CD4-positive, CD25-positive, alpha-beta regulatory T cell (primary cell): ENCODE measurements around the gene ZNF536. TPM values are rescaled to one million over a fixed set of nuclear protein-coding genes. Genes with fewer than 3 reads are reported as not detected.

Experiments
- ATAC-seq, 2 donors: fragments of 150-1000 bp; cut with Tn5 transposase; one replicate each; pipeline ENCODE4 v1.10.0; 2021; ENCODE audit warnings: low read depth in 2 of 2, moderate number of reproducible peaks in 2 of 2, moderate library complexity in 1 of 2
- DNase-seq, 3 donors: peaks; one replicate each; pipeline versions ENCODE4 v3.0.0 to v3.0.0-alpha.2; 2012 to 2022; ENCODE audit warnings: mixed read lengths in 1 of 3
- H3K27ac ChIP-seq: one replicate; pipeline ENCODE4 v1.7.0; 2013; ENCODE audit warnings: mild to moderate bottlenecking, low read length; ENCODE audit not compliant: insufficient read depth, poor library complexity, severe bottlenecking
- H3K27me3 ChIP-seq: one replicate; pipeline ENCODE4 v1.7.0; 2013; ENCODE audit warnings: low read length; ENCODE audit not compliant: control insufficient read depth, insufficient read depth
- H3K36me3 ChIP-seq: one replicate; pipeline ENCODE4 v1.7.0; 2013; ENCODE audit warnings: mild to moderate bottlenecking, low read length, moderate library complexity; ENCODE audit not compliant: control insufficient read depth, insufficient read depth
- H3K4me1 ChIP-seq: 2 replicates; pipeline ENCODE4 v1.7.0; 2013; ENCODE audit warnings: mild to moderate bottlenecking, low read length; ENCODE audit not compliant: insufficient read depth, control insufficient read depth, poor library complexity, severe bottlenecking
- H3K4me3 ChIP-seq: one replicate; pipeline ENCODE4 v1.7.0; 2013; ENCODE audit warnings: low read depth, mild to moderate bottlenecking, low read length, moderate library complexity
- H3K9me3 ChIP-seq, 2 experiments: 1 replicate in 1 of 2; 2 replicates in 1 of 2; pipeline ENCODE4 v1.7.0; 2013; ENCODE audit warnings: low read length in 2 of 2, mild to moderate bottlenecking in 1 of 2, moderate library complexity in 1 of 2; ENCODE audit not compliant: control insufficient read depth in 2 of 2
- H3K27ac Mint-ChIP-seq, 3 donors: one replicate each; pipeline ENCODE4 v1.8.0; 2020 to 2022; ENCODE audit warnings: mild to moderate bottlenecking in 3 of 3, mixed read lengths in 3 of 3, moderate library complexity in 2 of 3
- H3K27me3 Mint-ChIP-seq: one replicate; pipeline ENCODE4 v1.8.0; 2022; ENCODE audit warnings: mild to moderate bottlenecking, mixed read lengths
- H3K36me3 Mint-ChIP-seq: one replicate; pipeline ENCODE4 v1.8.0; 2020; ENCODE audit warnings: mixed read lengths
- H3K4me1 Mint-ChIP-seq, 4 donors: one replicate each; pipeline ENCODE4 v1.8.0; 2020 to 2022; ENCODE audit warnings: mixed read lengths in 4 of 4, mild to moderate bottlenecking in 1 of 4
- H3K4me3 Mint-ChIP-seq, 4 donors: one replicate each; pipeline ENCODE4 v1.8.0; 2020 to 2022; ENCODE audit warnings: mild to moderate bottlenecking in 4 of 4, mixed read lengths in 4 of 4, moderate library complexity in 3 of 4
- H3K9me3 Mint-ChIP-seq, 7 donors: one replicate each; pipeline ENCODE4 v1.8.0; 2020 to 2022; ENCODE audit warnings: mixed read lengths in 7 of 7, mild to moderate bottlenecking in 3 of 7, moderate library complexity in 2 of 7
- polyA plus RNA-seq, 4 donors: library from polyadenylated mRNA; unstranded; fragments of 300-500 nt; fragmentation: Illumina TruSeq; gene quantifications; one replicate each; pipeline ENCODE4 v1.2.3, GENCODE V29; 2021
- total RNA-seq: library from RNA; stranded (reverse); gene quantifications from one replicate; pipeline ENCODE4 v1.2.3, GENCODE V29; 2022

Gene ZNF536
- total and polyA plus RNA-seq, 5 donors from 2014 or later: 0.14 to 0.63 (median 0.49) TPM; not detected in 1

DNA sequence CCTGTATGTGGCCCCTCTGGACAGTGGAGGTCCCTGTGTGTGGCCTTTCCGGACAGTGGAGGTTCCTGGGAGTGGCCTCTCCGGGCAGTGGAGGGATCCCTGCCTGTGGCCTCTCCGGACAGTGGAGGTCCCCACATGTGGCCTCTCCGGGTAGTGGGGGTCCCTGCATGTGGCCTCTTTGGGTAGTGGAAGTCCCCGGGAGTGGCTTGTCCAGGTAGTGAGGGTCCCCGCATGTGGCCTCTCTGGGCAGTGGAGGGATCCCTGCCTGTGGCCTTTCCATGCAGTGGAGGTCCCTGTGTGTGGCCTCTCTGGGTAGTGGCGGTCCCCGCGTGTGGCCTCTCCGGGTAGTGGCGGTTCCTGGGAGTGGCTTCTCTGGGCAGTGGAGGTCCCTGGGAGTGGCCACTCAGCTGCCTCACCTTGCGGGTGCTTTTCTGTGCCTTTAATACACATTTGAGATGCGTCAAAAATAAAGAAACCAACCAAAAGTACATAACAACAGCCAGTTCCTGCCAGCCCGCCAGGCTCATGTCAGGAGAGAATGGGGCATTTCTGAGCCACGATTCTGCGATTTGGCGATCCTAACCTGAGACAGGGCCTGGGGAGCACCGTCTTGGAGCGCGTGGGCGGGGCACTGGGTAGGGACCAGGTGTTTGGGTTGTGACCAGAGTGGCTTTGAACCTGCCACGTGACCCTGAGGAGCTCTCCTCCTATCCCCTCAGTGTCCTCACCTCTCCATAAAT lies 194.7 kb downstream of the ZNF536 start:
- Histone ChIP-seq H3K27me3 (no peaks in the 10 kb centered on the region), H3K4me3 (no peak overlapping the region), H3K4me1 (no peaks in the 10 kb centered on the region), H3K27ac (no peak overlapping the region), H3K36me3 (no peaks in the 10 kb centered on the region), H3K9me3 (no peaks in the 10 kb centered on the region)
- Mint-ChIP-seq H3K27ac (no peak overlapping the region), H3K9me3 (no peaks in the 10 kb centered on the region), H3K36me3 (no peaks in the 10 kb centered on the region), H3K27me3 (peaks cover 4% of the 10 kb centered on the region), H3K4me3 (no peak overlapping the region), H3K4me1 (peaks cover 0 to 2% (median 0%) of the 10 kb centered on the region in 4 donors)
- ATAC-seq: no peak
- no peak for DNase-seq

DNA sequence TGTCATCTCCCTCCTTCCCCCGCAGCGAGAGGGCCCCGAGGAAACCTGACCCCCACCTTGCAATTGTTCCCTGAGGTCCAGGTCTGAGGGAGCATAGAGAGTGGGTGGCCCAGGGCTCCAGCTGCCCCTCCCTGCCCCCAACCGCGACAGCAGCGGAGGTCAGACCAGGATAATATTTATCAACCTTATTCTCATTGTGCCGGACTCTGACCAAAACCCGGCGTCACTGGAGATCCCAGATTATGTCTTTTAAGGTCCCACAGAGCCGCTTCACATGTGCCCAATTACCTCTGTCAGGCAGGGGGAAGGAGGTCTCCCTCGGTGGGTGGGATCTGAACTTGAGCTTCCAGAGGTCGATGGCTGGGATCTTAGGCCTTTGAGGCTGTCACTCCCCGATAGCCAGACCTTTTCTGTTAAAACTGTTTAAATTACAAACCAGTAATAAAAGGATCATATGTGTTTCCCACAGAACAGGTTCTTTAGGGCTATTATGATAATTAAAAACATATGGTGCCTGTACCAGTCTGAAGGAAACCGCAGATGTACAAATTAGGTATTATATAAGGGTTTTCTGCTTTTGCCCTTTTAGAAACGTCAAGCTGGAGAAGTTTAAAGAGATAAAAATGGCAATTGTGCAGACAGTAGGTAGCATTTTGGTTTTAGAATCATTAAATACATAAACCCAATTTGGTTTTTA lies 195.5 kb downstream of the ZNF536 start:
- no peaks in the 10 kb centered on the region for H3K9me3 ChIP-seq
- no peaks in the 10 kb centered on the region for H3K9me3 Mint-ChIP-seq
- H3K36me3 ChIP-seq: no peaks in the 10 kb centered on the region
- DNase-seq (no peak), ATAC-seq (no peak)
- no peaks in the 10 kb centered on the region for H3K4me1 ChIP-seq
- H3K4me3 ChIP-seq: no peak overlapping the region
- peaks cover 0 to 2% (median 0%) of the 10 kb centered on the region in 4 donors for H3K4me1 Mint-ChIP-seq
- H3K27me3 ChIP-seq: no peaks in the 10 kb centered on the region
- no peaks in the 10 kb centered on the region for H3K36me3 Mint-ChIP-seq
- no peak overlapping the region for H3K27ac ChIP-seq
- H3K27ac Mint-ChIP-seq: no peak overlapping the region
- peaks cover 4% of the 10 kb centered on the region for H3K27me3 Mint-ChIP-seq
- H3K4me3 Mint-ChIP-seq: no peak overlapping the region

DNA sequence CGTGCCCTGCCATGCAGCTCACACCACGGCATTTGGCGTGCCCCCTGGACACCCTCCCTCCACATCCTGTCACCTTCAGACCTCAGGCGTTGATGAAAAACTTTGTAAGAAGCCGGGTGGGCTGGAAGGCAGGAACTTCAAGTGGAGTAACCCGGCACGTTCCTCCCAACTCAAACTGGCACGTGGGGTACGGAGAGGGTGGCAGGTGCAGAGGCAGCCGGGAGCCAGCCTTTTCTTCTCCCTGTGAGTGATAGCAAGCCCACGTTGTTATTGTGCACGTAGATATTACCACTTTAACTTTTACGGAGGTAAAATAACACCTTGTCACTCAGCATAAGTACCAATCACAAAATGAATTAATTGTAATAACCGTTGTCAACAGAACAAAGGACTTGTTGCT lies 198.0 kb downstream of the ZNF536 start:
- H3K4me3 ChIP-seq: no peak overlapping the region
- DNase-seq: no peak
- H3K36me3 ChIP-seq: no peaks in the 10 kb centered on the region
- no peaks in the 10 kb centered on the region for H3K4me1 ChIP-seq
- H3K36me3 Mint-ChIP-seq: no peaks in the 10 kb centered on the region
- peaks cover 4% of the 10 kb centered on the region for H3K27me3 Mint-ChIP-seq
- no peak for ATAC-seq
- no peak overlapping the region for H3K27ac ChIP-seq
- H3K27ac Mint-ChIP-seq: no peak overlapping the region
- no peaks in the 10 kb centered on the region for H3K4me1 Mint-ChIP-seq
- no peaks in the 10 kb centered on the region for H3K9me3 Mint-ChIP-seq
- H3K4me3 Mint-ChIP-seq: no peak overlapping the region
- H3K27me3 ChIP-seq: no peaks in the 10 kb centered on the region
- no peaks in the 10 kb centered on the region for H3K9me3 ChIP-seq

DNA sequence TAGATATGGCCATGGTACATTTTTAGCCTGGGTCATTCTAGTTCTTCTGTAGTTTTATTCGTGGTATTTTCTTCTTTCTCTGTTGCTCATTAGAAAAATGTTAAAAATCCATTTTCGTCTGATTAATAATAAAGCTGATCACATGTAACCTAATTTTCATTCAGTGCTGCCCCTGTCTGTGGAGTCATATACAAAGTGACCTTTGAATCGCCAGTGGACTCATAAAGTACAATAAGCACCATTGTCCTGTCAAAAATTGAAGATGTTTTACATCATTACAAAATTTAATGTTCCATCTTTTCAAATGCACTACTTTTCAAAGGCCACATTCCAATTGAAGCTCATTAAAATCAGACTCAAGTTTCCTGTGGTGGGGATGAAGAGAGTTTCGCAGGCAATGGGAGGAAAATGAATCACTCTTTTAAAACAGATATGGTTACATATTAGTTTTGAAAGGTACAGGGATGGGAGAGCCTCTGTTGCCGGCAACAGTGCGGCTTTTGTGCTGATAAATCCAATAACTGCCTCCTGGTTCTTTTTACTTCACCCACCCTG lies 205.4 kb downstream of the ZNF536 start:
- Mint-ChIP-seq H3K4me1 (no peaks in the 10 kb centered on the region), H3K27me3 (no peaks in the 10 kb centered on the region), H3K36me3 (no peaks in the 10 kb centered on the region), H3K27ac (no peak overlapping the region), H3K4me3 (no peak overlapping the region), H3K9me3 (peaks cover 0 to 1% (median 0%) of the 10 kb centered on the region in 7 donors)
- Histone ChIP-seq H3K36me3 (no peaks in the 10 kb centered on the region), H3K4me1 (no peaks in the 10 kb centered on the region), H3K9me3 (no peaks in the 10 kb centered on the region), H3K4me3 (no peak overlapping the region), H3K27me3 (no peaks in the 10 kb centered on the region), H3K27ac (no peak overlapping the region)
- ATAC-seq (no peak), DNase-seq (no peak)

DNA sequence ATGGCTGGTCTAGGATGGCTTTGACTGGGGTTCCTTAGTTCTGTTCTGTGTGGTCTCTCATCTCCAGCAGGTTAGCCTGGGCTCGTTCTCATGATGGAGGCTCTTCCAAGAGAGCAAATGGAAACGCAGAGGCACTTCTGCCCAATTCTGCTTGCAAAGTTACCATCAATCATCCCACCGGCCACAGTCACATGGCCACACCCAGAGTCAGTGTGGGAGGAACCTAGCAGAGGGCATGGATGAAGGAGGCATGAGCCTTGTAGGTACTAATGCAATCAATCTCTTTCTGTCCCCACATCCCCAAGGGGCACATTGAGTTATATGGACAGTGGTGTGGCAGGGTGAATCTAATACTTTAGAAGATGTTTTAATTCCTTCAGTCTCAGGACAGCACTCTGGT lies 207.2 kb downstream of the ZNF536 start:
- DNase-seq (no peak), ATAC-seq (no peak)
- no peaks in the 10 kb centered on the region for H3K36me3 Mint-ChIP-seq
- H3K4me1 ChIP-seq: no peaks in the 10 kb centered on the region
- H3K27ac Mint-ChIP-seq: no peak overlapping the region
- no peaks in the 10 kb centered on the region for H3K9me3 ChIP-seq
- peaks cover 0 to 4% (median 0%) of the 10 kb centered on the region in 7 donors for H3K9me3 Mint-ChIP-seq
- H3K4me3 ChIP-seq: no peak overlapping the region
- H3K36me3 ChIP-seq: no peaks in the 10 kb centered on the region
- no peaks in the 10 kb centered on the region for H3K27me3 Mint-ChIP-seq
- no peaks in the 10 kb centered on the region for H3K27me3 ChIP-seq
- H3K27ac ChIP-seq: no peak overlapping the region
- H3K4me1 Mint-ChIP-seq: no peaks in the 10 kb centered on the region
- no peak overlapping the region for H3K4me3 Mint-ChIP-seq

DNA sequence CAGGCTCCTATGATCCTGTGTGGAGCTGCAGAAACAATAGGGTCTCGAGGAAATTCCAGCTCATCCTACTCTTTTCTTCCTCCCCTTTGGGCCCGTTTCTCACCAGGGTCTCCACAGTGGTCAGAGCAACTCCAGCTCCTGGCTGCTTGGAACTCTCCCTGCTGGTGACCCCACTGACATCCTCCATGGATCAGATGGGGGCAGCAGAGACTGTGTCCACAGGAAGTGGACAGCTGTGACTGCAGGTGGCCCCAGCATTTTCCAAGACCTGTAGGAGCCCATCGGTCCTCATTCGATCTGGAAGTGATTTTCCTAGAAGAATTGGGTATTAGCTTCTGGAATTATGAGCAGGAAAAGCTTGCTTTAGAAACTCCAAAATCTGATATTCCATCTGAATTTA lies 208.5 kb downstream of the ZNF536 start:
- Histone ChIP-seq H3K4me3 (no peak overlapping the region), H3K4me1 (no peaks in the 10 kb centered on the region), H3K36me3 (no peaks in the 10 kb centered on the region), H3K27me3 (no peaks in the 10 kb centered on the region), H3K27ac (no peak overlapping the region), H3K9me3 (no peaks in the 10 kb centered on the region)
- ATAC-seq: no peak
- Mint-ChIP-seq H3K27me3 (no peaks in the 10 kb centered on the region), H3K27ac (no peak overlapping the region), H3K9me3 (peaks cover 0 to 6% (median 0%) of the 10 kb centered on the region in 7 donors), H3K36me3 (no peaks in the 10 kb centered on the region), H3K4me1 (no peaks in the 10 kb centered on the region), H3K4me3 (no peak overlapping the region)
- no peak for DNase-seq

DNA sequence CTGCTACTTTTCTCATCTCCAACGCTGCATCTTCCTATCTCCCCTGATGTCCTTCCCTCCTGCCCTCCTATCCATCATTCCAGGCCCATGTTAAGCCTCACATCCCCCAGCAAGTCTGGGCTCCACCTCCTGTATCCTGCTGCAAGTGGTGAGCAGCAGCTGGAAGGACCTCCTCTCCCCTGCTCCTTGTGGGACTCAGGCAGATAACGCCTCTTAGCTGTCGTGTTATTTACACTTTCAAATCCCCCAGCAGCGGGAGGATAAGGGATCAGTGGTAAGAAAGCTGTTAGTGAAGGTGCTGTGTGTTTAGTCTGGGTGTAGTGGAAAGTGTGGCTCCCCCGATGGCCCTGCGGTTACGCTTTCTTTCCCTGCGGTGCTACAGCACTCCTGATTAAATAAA lies 211.9 kb downstream of the ZNF536 start:
- no peaks in the 10 kb centered on the region for H3K36me3 Mint-ChIP-seq
- DNase-seq (no peak), ATAC-seq (no peak)
- H3K27ac Mint-ChIP-seq: no peak overlapping the region
- Histone ChIP-seq H3K27me3 (no peaks in the 10 kb centered on the region), H3K27ac (no peak overlapping the region), H3K36me3 (no peaks in the 10 kb centered on the region), H3K4me3 (no peak overlapping the region), H3K4me1 (no peaks in the 10 kb centered on the region), H3K9me3 (no peaks in the 10 kb centered on the region)
- H3K4me1 Mint-ChIP-seq: no peaks in the 10 kb centered on the region
- H3K4me3 Mint-ChIP-seq: no peak overlapping the region
- H3K27me3 Mint-ChIP-seq: no peaks in the 10 kb centered on the region
- peaks cover 0 to 6% (median 0%) of the 10 kb centered on the region in 7 donors for H3K9me3 Mint-ChIP-seq
